Dedifferentiated amniotic fluid mesenchymal stem cell (primary cell): Measurements from ENCODE around the gene HPCA.

Experiments used
- DNase-seq: peaks from one replicate; pipeline ENCODE4 v3.0.0-alpha.2; 2016; ENCODE audit errors: extremely low spot score

HPCA gene

GRCh38 chr1:32886004-32886827 lies at the start of gene HPCA:
TSS of gene HPCA (plus strand) at chr1:32886491. CDS start at chr1:32888899, 2,408 bp downstream.
- DNase-seq, result no peak

- DNase-seq, result no peak
Measured at GRCh38 chr1:32848354-32849063, 37.8 kb upstream of the HPCA start.

- no peak for DNase-seq
Measured at GRCh38 chr1:32855861-32856617, 30.3 kb upstream of the HPCA start.

GRCh38 chr1:32858136-32858535 lies 28.2 kb upstream of the HPCA start:
- DNase-seq, result no peak

- no peak for DNase-seq
Measured at GRCh38 chr1:32858791-32859190, 27.5 kb upstream of the HPCA start.

- no peak for DNase-seq
Measured at GRCh38 chr1:32859915-32860314, 26.4 kb upstream of the HPCA start.

- no peak for DNase-seq
Measured at GRCh38 chr1:32860566-32860965, 25.7 kb upstream of the HPCA start.

GRCh38 chr1:32861904-32862695 lies 24.2 kb upstream of the HPCA start:
- DNase-seq, result no peak

GRCh38 chr1:32863218-32863880 lies 22.9 kb upstream of the HPCA start:
- no peak for DNase-seq

- no peak for DNase-seq
Measured at GRCh38 chr1:32863881-32864245, 22.4 kb upstream of the HPCA start.

GRCh38 chr1:32864375-32865019 lies 21.8 kb upstream of the HPCA start:
- no peak for DNase-seq

- DNase-seq, result no peak
Measured at GRCh38 chr1:32865639-32866405, 20.5 kb upstream of the HPCA start.

- no peak for DNase-seq
Measured at GRCh38 chr1:32867151-32867550, 19.1 kb upstream of the HPCA start.

- DNase-seq, result no peak
Measured at GRCh38 chr1:32867671-32868070, 18.6 kb upstream of the HPCA start.

GRCh38 chr1:32868085-32868484 lies 18.2 kb upstream of the HPCA start:
- no peak for DNase-seq

GRCh38 chr1:32868806-32869455 lies 17.4 kb upstream of the HPCA start:
- no peak for DNase-seq

GRCh38 chr1:32869923-32870614 lies 16.2 kb upstream of the HPCA start:
- no peak for DNase-seq

- no peak for DNase-seq
Measured at GRCh38 chr1:32870615-32871363, 15.5 kb upstream of the HPCA start, which contains the start of gene FNDC5. TSS of gene FNDC5 (minus strand) at chr1:32870912.
